B cell (primary cell): ENCODE results near the gene ITGB2. TPM values are rescaled to one million over a fixed set of nuclear protein-coding genes. Genes with fewer than 3 reads are reported as not detected.

ENCODE experiments used
- ATAC-seq: fragments of 200-7000 bp; cut with Tn5 transposase; one replicate; pipeline ENCODE4 v1.10.0; 2021; ENCODE audit warnings: low read depth, mild to moderate bottlenecking, moderate number of reproducible peaks, moderate library complexity
- CTCF ChIA-PET: fragments of 350-600 bp; sonication (Branson Sonifier 250); formaldehyde crosslinking; loops from one replicate; lab custom pipeline; 2021; ENCODE audit warnings: antibody characterized with exemption, inconsistent platforms; lab: Charles Lee
- POLR2A ChIA-PET: fragments of 350-600 bp; sonication (Branson Sonifier 250); formaldehyde crosslinking; loops from one replicate; lab custom pipeline; 2021; ENCODE audit warnings: antibody characterized with exemption; lab: Charles Lee
- DNase-seq: peaks from one replicate; pipeline ENCODE4 v3.0.0; 2013
- H2AFZ ChIP-seq: 2 replicates; pipeline ENCODE4 v1.6.1; 2012; ENCODE audit warnings: mild to moderate bottlenecking, low read depth, low read length; ENCODE audit not compliant: insufficient read depth, poor library complexity, severe bottlenecking
- H3K27ac ChIP-seq, 2 donors: 1 replicate in 1 of 2; 2 replicates in 1 of 2; pipeline ENCODE4 v1.5.1; 2012 to 2013; ENCODE audit warnings: low read length in 2 of 2, mild to moderate bottlenecking in 2 of 2, moderate library complexity in 1 of 2
- H3K27me3 ChIP-seq, 4 experiments: fragments of 200-600 bp in 1 of 4; sonication (generic) in 1 of 4; replicated peaks in 1 of 4; 1 replicate in 2 of 4; 2 replicates in 2 of 4; pipeline versions ENCODE4 v1.6.1 to v1.7.0; 2013 to 2016; ENCODE audit warnings: low read length in 3 of 4, mild to moderate bottlenecking in 2 of 4, mixed read lengths in 1 of 4, moderate library complexity in 1 of 4; ENCODE audit not compliant: insufficient read depth in 4 of 4, control insufficient read depth in 3 of 4; ENCODE audit errors: control extremely low read depth in 1 of 4
- H3K36me3 ChIP-seq, 2 experiments: replicated peaks in 1 of 2; 1 replicate in 1 of 2; 2 replicates in 1 of 2; pipeline versions ENCODE4 v1.6.1 to v1.7.1; 2013; ENCODE audit warnings: low read length in 1 of 2; ENCODE audit not compliant: insufficient read depth in 2 of 2, control insufficient read depth in 1 of 2; ENCODE audit errors: control extremely low read depth in 1 of 2, extremely low read depth in 1 of 2
- H3K4me1 ChIP-seq, 2 donors: fragments of 200-600 bp in 1 of 2; sonication (generic) in 1 of 2; 1 replicate in 1 of 2; 2 replicates in 1 of 2; pipeline versions ENCODE4 v1.5.1 to v1.6.1; 2013 to 2017; ENCODE audit warnings: low read length in 2 of 2; ENCODE audit not compliant: control insufficient read depth in 2 of 2, insufficient read depth in 2 of 2
- H3K4me2 ChIP-seq: replicated peaks from 2 replicates; pipeline ENCODE3; 2012; ENCODE audit warnings: mild to moderate bottlenecking, low read depth, low read length; ENCODE audit not compliant: poor library complexity, severe bottlenecking
- H3K4me3 ChIP-seq, 5 experiments: fragments of 200-600 bp in 1 of 5; sonication (generic) in 1 of 5; 1 replicate in 3 of 5; 2 replicates in 2 of 5; pipeline versions ENCODE4 v1.5.1 to v1.7.0; 2011 to 2016; ENCODE audit warnings: low read length in 4 of 5, mild to moderate bottlenecking in 4 of 5, low read depth in 2 of 5, control low read depth in 1 of 5, moderate library complexity in 1 of 5; ENCODE audit not compliant: insufficient read depth in 1 of 5; ENCODE audit errors: control extremely low read depth in 1 of 5, extremely low read depth in 1 of 5
- H3K79me2 ChIP-seq: fragments of 200-600 bp; sonication (generic); one replicate; pipeline ENCODE4 v1.6.0; 2016; ENCODE audit warnings: low read length; ENCODE audit not compliant: control insufficient read depth, insufficient read depth
- H3K9ac ChIP-seq: fragments of 200-600 bp; sonication (generic); 2 replicates; pipeline ENCODE4 v1.6.1; 2017; ENCODE audit warnings: mild to moderate bottlenecking, low read length, moderate library complexity
- H3K9me3 ChIP-seq, 3 donors: one replicate each; pipeline versions ENCODE4 v1.6.1 to v1.7.1; 2013; ENCODE audit warnings: low read length in 2 of 3; ENCODE audit not compliant: control insufficient read depth in 2 of 3, insufficient read depth in 1 of 3; ENCODE audit errors: control extremely low read depth in 1 of 3
- H4K20me1 ChIP-seq: 2 replicates; pipeline ENCODE4 v1.6.0; 2012; ENCODE audit warnings: mild to moderate bottlenecking, low read length; ENCODE audit not compliant: insufficient read depth, control insufficient read depth, poor library complexity, severe bottlenecking
- H3K27ac Mint-ChIP-seq: one replicate; pipeline ENCODE4 v1.8.0; 2021; ENCODE audit warnings: mixed read lengths
- H3K27me3 Mint-ChIP-seq: one replicate; pipeline ENCODE4 v1.8.0; 2021; ENCODE audit warnings: mixed read lengths
- H3K4me1 Mint-ChIP-seq: one replicate; pipeline ENCODE4 v1.8.0; 2021; ENCODE audit warnings: mixed read lengths
- H3K4me3 Mint-ChIP-seq: one replicate; pipeline ENCODE4 v1.8.0; 2021; ENCODE audit warnings: mixed read lengths
- H3K9me3 Mint-ChIP-seq: one replicate; pipeline ENCODE4 v1.8.0; 2022; ENCODE audit warnings: mixed read lengths; ENCODE audit not compliant: insufficient read depth
- EZH2 ChIP-seq: IDR thresholded peaks from 2 replicates; pipeline ENCODE4 v1.6.1; 2012; ENCODE audit warnings: borderline replicate concordance, low read depth, mild to moderate bottlenecking, moderate library complexity, low read length; ENCODE audit not compliant: insufficient read depth, poor library complexity, severe bottlenecking
- WGBS: methylation state at CpG from one replicate; pipeline ENCODE4 v1.1.5; 2013; ENCODE audit warnings: missing lambda C conversion rate; ENCODE audit not compliant: insufficient coverage; 5-methylcytosine and 5-hydroxymethylcytosine counted together
- intact Hi-C: fragments of 100-400 bp; cut with micrococcal nuclease; formaldehyde crosslinking; loops from one replicate; pipeline ENCODE4 v1.10.0; 2022
- polyA plus RNA-seq: library from polyadenylated mRNA; depleted of rRNA; stranded (reverse); fragments of >200 nt; gene quantifications from 2 replicates; pipeline ENCODE4 v1.2.3, GENCODE V29; 2012
- total RNA-seq, 2 donors: library from RNA; stranded (reverse); fragments of 120-200 nt in 1 of 2; gene quantifications; 1 replicate in 1 of 2; 2 replicates in 1 of 2; pipeline versions ENCODE4 v1.2.3 to v1.2.4, GENCODE V29; 2013 to 2022
- TF ChIP-seq, protein P1 (sequence below): fragments of 200-600 bp; IDR thresholded peaks from one replicate; pipeline ENCODE4 v1.8.0; 2022; ENCODE audit warnings: antibody characterized with exemption, mild to moderate bottlenecking

The ITGB2 gene
- total and polyA plus RNA-seq, 2 donors (not counting 1 experiment from before 2014, with no cell fraction given): 102 to 368 TPM

DNA sequence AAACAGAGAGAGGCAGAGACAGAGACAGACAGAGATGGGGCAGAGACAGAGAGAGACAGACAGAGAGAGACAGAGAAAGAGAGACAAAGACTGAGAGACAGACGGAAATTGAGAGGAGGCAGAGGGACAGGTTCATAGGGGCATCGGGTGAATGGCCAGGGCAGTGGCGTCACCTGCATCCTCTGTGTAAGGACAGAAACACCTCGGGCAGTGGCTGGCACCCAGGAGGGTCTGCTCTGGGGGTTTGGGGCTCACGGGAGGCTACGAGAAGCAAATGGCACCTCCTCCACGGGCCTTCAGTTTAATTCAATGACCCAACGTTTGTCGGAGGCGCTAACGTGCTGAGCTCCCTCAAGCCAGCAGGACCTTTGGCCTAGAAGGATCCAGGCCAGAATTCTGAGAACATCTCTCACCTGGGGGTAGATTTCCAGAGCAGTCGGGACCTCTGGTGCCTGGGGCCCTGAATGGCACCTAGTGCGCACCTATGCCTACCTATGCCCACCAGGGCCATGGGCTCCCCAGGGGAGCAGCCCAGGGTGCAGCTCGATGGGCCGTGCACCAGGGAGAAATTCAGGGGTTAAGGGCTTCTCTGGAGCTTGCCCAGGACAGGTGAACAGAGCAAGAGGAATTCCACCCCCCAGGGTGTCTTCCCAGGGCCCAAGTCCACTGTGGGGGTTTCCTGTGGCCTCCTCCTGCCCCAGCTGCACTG lies 26.6 kb downstream of the ITGB2 start:
- H3K9me3 ChIP-seq: peaks cover 0 to 3% (median 0%) of the 10 kb centered on the region in 3 donors

More for the DNA sequence above, 26.6 kb downstream of the ITGB2 start:
- no peaks in the 10 kb centered on the region for H3K9me3 Mint-ChIP-seq
- no peak overlapping the region for H3K4me3 Mint-ChIP-seq
- Histone ChIP-seq H3K27ac (no peak overlapping the region), H3K27me3 (no peaks in the 10 kb centered on the region), H3K4me3 (no peak overlapping the region), H3K4me1 (peaks cover 3 to 18% of the 10 kb centered on the region in 2 donors), H3K36me3 (peaks cover 0 to 58% of the 10 kb centered on the region in 2 experiments), H3K4me2 (no peak overlapping the region), H3K9ac (no peak overlapping the region), H3K79me2 (peaks cover 15% of the 10 kb centered on the region), H4K20me1 (peaks cover 34% of the 10 kb centered on the region), H2AFZ (no peak overlapping the region)
- H3K4me1 Mint-ChIP-seq: peaks cover 27% of the 10 kb centered on the region
- WGBS: 92% methylated on average over 13 of the region's 15 CpGs
- TF ChIP-seq, protein P1, sequence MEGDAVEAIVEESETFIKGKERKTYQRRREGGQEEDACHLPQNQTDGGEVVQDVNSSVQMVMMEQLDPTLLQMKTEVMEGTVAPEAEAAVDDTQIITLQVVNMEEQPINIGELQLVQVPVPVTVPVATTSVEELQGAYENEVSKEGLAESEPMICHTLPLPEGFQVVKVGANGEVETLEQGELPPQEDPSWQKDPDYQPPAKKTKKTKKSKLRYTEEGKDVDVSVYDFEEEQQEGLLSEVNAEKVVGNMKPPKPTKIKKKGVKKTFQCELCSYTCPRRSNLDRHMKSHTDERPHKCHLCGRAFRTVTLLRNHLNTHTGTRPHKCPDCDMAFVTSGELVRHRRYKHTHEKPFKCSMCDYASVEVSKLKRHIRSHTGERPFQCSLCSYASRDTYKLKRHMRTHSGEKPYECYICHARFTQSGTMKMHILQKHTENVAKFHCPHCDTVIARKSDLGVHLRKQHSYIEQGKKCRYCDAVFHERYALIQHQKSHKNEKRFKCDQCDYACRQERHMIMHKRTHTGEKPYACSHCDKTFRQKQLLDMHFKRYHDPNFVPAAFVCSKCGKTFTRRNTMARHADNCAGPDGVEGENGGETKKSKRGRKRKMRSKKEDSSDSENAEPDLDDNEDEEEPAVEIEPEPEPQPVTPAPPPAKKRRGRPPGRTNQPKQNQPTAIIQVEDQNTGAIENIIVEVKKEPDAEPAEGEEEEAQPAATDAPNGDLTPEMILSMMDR: no peak
- no peak for TF ChIP-seq EZH2
- ATAC-seq (no peak), DNase-seq (no peak)
- POLR2A ChIA-PET: interaction anchor here (0.9 to 1.1 kb wide), 2 partner anchors 34 to 38 kb away, joined by 3 to 9 read pairs; no protein-coding TSS in a partner anchor
- CTCF ChIA-PET: interaction anchor here (0.8 to 12.5 kb wide), 14 partner anchors 12 to 244 kb away, joined by 3 to 204 read pairs (median 10); partner anchors contain the start of genes ITGB2, PTTG1IP, SLX9 and UBE2G2
- peak overlapping the region; percentile 70 for H3K27ac Mint-ChIP-seq
- no peaks in the 10 kb centered on the region for H3K27me3 Mint-ChIP-seq
- intact Hi-C loops: loop anchor here (2.0 kb wide), 2 partner anchors 17 to 19 kb away; no protein-coding TSS in a partner anchor
